Ectodermal cell (in vitro differentiated cells): ENCODE results near the gene GTPBP2.
"Not testable (repeated sequence)": the region's sequence is repeated elsewhere in the genome, so short reads cannot be mapped to it uniquely, and the experiment has no call there.

Source experiments
- H3K27ac ChIP-seq: 2 replicates; pipeline ENCODE4 v1.7.0; 2013; ENCODE audit warnings: mild to moderate bottlenecking, low read depth, low read length; ENCODE audit not compliant: insufficient read depth, poor library complexity, severe bottlenecking
- H3K27me3 ChIP-seq: 2 replicates; pipeline ENCODE4 v1.7.0; 2013; ENCODE audit warnings: mild to moderate bottlenecking, low read length; ENCODE audit not compliant: insufficient read depth, control insufficient read depth, poor library complexity, severe bottlenecking
- H3K36me3 ChIP-seq: one replicate; pipeline ENCODE4 v1.7.0; 2013; ENCODE audit warnings: low read length; ENCODE audit not compliant: control insufficient read depth, insufficient read depth
- H3K4me1 ChIP-seq: one replicate; pipeline ENCODE4 v1.7.0; 2013; ENCODE audit warnings: low read length; ENCODE audit not compliant: control insufficient read depth, insufficient read depth
- H3K4me3 ChIP-seq: 2 replicates; pipeline ENCODE4 v1.7.0; 2013; ENCODE audit warnings: low read depth, low read length, control low read depth; ENCODE audit not compliant: insufficient read depth
- H3K9me3 ChIP-seq: 2 replicates; pipeline ENCODE4 v1.7.0; 2013; ENCODE audit warnings: mild to moderate bottlenecking, low read length, moderate library complexity; ENCODE audit not compliant: control insufficient read depth
- WGBS, 2 experiments: methylation state at CpG; one replicate each; pipeline ENCODE4 v1.1.7; 2013; ENCODE audit warnings: missing lambda C conversion rate in 2 of 2; 5-methylcytosine and 5-hydroxymethylcytosine counted together

GTPBP2 gene

GRCh38 chr6:43634702-43635303 lies 5.7 kb upstream of the GTPBP2 start:
- WGBS, 2 experiments = 93 to 95% methylated on average over 9 of the region's 9 CpGs
- H3K4me3 ChIP-seq = no peak overlapping the region
- H3K27ac ChIP-seq = no peak overlapping the region
- H3K4me1 ChIP-seq = peaks cover 6% of the 10 kb centered on the region
- H3K9me3 ChIP-seq = no peaks in the 10 kb centered on the region
- H3K27me3 ChIP-seq = no peaks in the 10 kb centered on the region
- peaks cover 7% of the 10 kb centered on the region for H3K36me3 ChIP-seq

- not testable (repeated sequence) for H3K4me3 ChIP-seq, H3K4me1 ChIP-seq, H3K9me3 ChIP-seq, H3K36me3 ChIP-seq, H3K27ac ChIP-seq, H3K27me3 ChIP-seq
- WGBS, 2 experiments = 91 to 95% methylated on average over 7 of the region's 7 CpGs
Measured at GRCh38 chr6:43633002-43633401, 3.9 kb upstream of the GTPBP2 start.

- peaks cover 6% of the 10 kb centered on the region for H3K4me1 ChIP-seq
- peaks cover 3% of the 10 kb centered on the region for H3K36me3 ChIP-seq
- H3K27ac ChIP-seq = no peak overlapping the region
- 96 to 100% methylated on average over 1 of the region's 1 CpG for WGBS, 2 experiments
- no peak overlapping the region for H3K4me3 ChIP-seq
- H3K9me3 ChIP-seq = no peaks in the 10 kb centered on the region
- no peaks in the 10 kb centered on the region for H3K27me3 ChIP-seq
Measured at GRCh38 chr6:43630980-43631619, 2.0 kb upstream of the GTPBP2 start.

GRCh38 chr6:43629505-43630300 lies 639 bp upstream of the GTPBP2 start:
- H3K9me3 ChIP-seq = no peaks in the 10 kb centered on the region
- H3K4me3 ChIP-seq = peak overlapping the region; percentile 93
- H3K27ac ChIP-seq = peak overlapping the region; percentile 97
- H3K36me3 ChIP-seq = peaks cover 16% of the 10 kb centered on the region
- no peaks in the 10 kb centered on the region for H3K27me3 ChIP-seq
- peaks cover 6% of the 10 kb centered on the region for H3K4me1 ChIP-seq
- 0% methylated on average over 41 of the region's 41 CpGs for WGBS, 2 experiments

- Histone ChIP-seq H3K27me3 (no peaks in the 10 kb centered on the region), H3K4me1 (peaks cover 6% of the 10 kb centered on the region), H3K27ac (peak overlapping the region; percentile 69), H3K4me3 (peak overlapping the region; percentile 93), H3K36me3 (peaks cover 28% of the 10 kb centered on the region), H3K9me3 (no peaks in the 10 kb centered on the region)
- 12 to 14% methylated on average over 25 of the region's 25 CpGs for WGBS, 2 experiments
Measured at GRCh38 chr6:43628393-43629103, 516 bp downstream of the GTPBP2 start.

GRCh38 chr6:43627008-43627825 lies 1.8 kb downstream of the GTPBP2 start:
- no peak overlapping the region for H3K4me3 ChIP-seq
- peaks cover 6% of the 10 kb centered on the region for H3K4me1 ChIP-seq
- 91 to 96% methylated on average over 5 of the region's 5 CpGs for WGBS, 2 experiments
- H3K27me3 ChIP-seq = no peaks in the 10 kb centered on the region
- H3K36me3 ChIP-seq = peaks cover 39% of the 10 kb centered on the region
- H3K27ac ChIP-seq = no peak overlapping the region
- no peaks in the 10 kb centered on the region for H3K9me3 ChIP-seq

- Histone ChIP-seq H3K4me1 (peaks cover 6% of the 10 kb centered on the region), H3K9me3 (no peaks in the 10 kb centered on the region), H3K36me3 (peaks cover 56% of the 10 kb centered on the region), H3K27me3 (no peaks in the 10 kb centered on the region), H3K27ac (no peak overlapping the region), H3K4me3 (no peak overlapping the region)
- 96 to 97% methylated on average over 16 of the region's 16 CpGs for WGBS, 2 experiments
Measured at GRCh38 chr6:43625393-43625992, 3.6 kb downstream of the GTPBP2 start.

- no peaks in the 10 kb centered on the region for H3K27me3 ChIP-seq
- no peak overlapping the region for H3K4me3 ChIP-seq
- peaks cover 56% of the 10 kb centered on the region for H3K36me3 ChIP-seq
- H3K4me1 ChIP-seq = peaks cover 6% of the 10 kb centered on the region
- H3K27ac ChIP-seq = no peak overlapping the region
- H3K9me3 ChIP-seq = no peaks in the 10 kb centered on the region
- WGBS, 2 experiments = 96 to 97% methylated on average over 7 of the region's 7 CpGs
Measured at GRCh38 chr6:43624786-43625288, 4.2 kb downstream of the GTPBP2 start.
